HTR-8/SVneo (cell line): Measurements from ENCODE around the gene NBEAL1.
"Not testable (repeated sequence)": the region's sequence is repeated elsewhere in the genome, so short reads cannot be mapped to it uniquely, and the experiment has no call there.

Experiments
- DNase-seq: peaks from one replicate; pipeline ENCODE4 v3.0.0; 2011; ENCODE audit warnings: low spot score, mixed read lengths; ENCODE audit not compliant: insufficient read length
- FAIRE-seq: peaks from 2 replicates; lab custom pipeline; 2011; peaks lifted over from hg19 to GRCh38; lab: Jason Lieb, UNC

NBEAL1 gene

GRCh38 chr2:203102357-203102756 lies 87.7 kb downstream of the NBEAL1 start:
- not testable (repeated sequence) for FAIRE-seq, DNase-seq

- DNase-seq (no peak), FAIRE-seq (no peak)
Observed at GRCh38 chr2:203104273-203104672, 89.6 kb downstream of the NBEAL1 start.

GRCh38 chr2:203105996-203106395 lies 91.3 kb downstream of the NBEAL1 start:
- no peak for DNase-seq
- no peak for FAIRE-seq

DNA sequence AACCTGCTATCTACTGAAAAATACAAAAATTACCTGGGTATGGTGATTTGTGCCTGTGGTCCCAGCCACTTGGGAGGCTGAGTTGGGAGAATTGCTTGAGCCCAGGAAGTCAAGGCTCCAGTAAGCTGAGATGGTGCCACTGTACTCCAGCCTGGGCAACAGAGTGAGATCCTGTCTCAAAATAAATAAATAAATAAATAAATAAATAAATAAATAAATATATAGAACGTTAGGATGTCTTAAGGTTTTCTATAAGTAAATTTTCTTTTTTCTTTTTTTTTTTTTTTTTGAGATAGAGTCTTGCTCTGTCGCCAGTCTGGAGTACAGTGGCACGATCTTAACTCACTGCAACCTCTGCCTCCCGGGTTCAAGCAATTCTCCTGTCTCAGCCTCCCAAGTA lies 95.8 kb downstream of the NBEAL1 start:
- not testable (repeated sequence) for DNase-seq, FAIRE-seq

GRCh38 chr2:203112342-203112741 lies 97.7 kb downstream of the NBEAL1 start:
- FAIRE-seq: no peak

DNA sequence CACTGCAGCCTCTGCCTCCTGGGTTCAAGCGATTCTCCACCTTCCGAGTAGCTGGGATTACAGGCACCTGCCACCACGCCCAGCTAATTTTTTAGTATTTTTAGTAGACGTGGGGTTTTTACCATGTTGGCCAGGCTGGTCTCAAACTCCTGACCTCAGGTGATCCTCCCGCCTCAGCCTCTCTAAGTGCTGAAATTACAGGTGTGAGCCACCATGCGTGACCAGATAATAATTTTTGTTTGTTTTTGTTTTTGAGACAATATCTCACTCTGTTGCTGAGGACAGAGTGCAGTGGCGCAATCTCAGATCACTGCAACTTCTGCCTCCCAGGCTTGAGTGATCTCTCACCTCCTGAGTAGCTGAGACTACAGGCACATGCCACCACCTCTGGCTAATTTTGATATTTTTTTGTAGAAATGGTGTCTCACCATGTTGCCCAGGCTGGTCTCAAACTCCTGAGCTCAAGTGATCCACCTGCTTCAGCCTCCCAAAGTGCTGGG lies 100.6 kb downstream of the NBEAL1 start:
- not testable (repeated sequence) for DNase-seq, FAIRE-seq

More at GRCh38 chr2:203112342-203112741, 97.7 kb downstream of the NBEAL1 start:
- DNase-seq: no peak

- DNase-seq: no peak
- no peak for FAIRE-seq
Observed at GRCh38 chr2:203122317-203122986, 107.8 kb downstream of the NBEAL1 start.

GRCh38 chr2:203126996-203127395 lies 112.3 kb downstream of the NBEAL1 start:
- no peak for DNase-seq
- FAIRE-seq: no peak

DNA sequence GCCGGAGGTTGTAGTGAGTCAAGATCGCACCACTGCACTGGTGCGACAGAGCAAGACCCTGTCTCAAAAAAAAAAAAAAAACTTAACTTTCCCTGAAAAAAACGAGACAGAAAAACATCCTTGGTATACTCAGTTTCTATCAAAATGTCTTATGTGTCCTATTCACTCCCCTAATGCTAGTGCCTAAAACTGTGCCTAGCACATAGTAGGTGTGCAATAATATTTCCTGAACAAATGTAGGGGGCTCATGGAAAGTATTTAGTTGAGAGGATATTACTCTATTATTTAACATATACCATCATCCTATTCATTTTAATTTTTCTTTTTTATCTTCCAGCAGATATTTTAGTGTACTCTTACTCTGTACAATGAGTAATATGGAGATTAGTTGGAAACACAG lies 120.4 kb downstream of the NBEAL1 start:
- FAIRE-seq (no peak), DNase-seq (no peak)

DNA sequence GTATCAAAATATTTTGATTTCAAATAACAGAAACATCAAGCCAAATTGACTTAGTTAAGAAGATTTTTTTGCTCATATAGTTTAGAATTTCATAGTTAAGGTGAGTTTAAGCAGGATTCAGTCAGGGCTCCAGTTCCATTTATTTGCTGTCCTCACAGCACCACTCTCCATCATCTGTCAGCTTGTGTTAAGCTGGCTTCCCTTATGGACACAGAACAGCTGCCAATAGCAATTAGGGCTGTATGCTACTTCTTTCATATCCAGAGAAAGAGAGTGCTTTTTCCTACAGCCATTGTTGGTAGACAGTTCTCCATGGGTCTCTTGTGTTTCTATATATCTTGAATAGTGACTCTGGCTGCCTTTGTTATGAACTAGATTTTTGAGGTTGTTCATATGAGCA lies 128.7 kb downstream of the NBEAL1 start:
- FAIRE-seq: no peak
- DNase-seq: no peak

DNA sequence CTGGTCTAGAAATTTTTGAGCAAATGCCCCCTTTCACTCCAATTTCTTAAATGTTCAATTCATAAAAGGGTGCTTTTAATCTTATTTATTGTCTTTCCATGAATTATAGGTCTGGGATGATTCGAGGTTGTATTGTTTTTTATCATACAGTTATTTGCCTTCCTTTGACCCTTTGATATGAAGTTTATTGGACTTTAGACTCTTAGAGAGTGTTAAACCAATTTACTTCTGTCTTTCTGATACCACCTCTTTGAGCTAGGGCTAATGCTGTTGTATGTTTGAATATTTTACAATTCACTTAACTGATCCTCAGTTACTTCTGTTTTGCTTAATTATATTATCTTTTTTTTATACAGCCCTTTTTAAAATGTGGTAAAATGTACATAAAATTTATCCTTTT lies 134.5 kb downstream of the NBEAL1 start:
- DNase-seq: no peak
- no peak for FAIRE-seq

GRCh38 chr2:203155406-203155805 lies 140.7 kb downstream of the NBEAL1 start:
- DNase-seq (no peak), FAIRE-seq (no peak)

- not testable (repeated sequence) for FAIRE-seq, DNase-seq
Observed at GRCh38 chr2:203162722-203163121, 148.0 kb downstream of the NBEAL1 start.

DNA sequence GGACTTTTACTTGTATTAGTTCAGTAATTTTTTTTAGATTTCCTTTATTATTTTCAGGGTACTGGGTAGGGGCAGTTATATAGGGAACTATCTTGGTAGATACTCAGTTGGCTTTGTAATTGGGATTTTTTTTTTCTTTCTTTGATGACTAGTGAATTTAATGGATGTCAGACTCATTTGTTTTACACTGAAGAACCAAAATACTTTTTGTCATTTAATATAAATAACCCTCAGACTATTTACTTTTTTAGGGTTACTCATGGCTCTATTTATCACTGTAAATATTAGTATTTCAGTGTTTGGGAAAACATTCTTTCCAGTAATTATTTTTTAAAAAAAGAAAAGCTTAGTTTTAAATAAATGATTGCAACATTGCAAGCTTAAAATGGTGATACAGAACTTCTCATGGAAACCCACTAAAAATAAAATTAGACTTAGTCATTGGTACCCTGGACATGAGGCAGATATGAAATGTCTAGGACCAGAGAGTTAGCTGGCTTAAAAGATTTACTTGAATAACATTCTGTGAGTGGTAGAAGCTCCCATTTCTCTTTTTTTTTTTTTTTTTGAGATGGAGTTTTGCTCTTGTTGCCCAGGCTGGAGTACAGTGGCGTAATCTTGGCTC lies 149.7 kb downstream of the NBEAL1 start:
- no peak for DNase-seq
- FAIRE-seq: no peak

- no peak for DNase-seq
- FAIRE-seq: no peak
Observed at GRCh38 chr2:203167751-203168150, 153.1 kb downstream of the NBEAL1 start.

GRCh38 chr2:203170502-203170901 lies 155.8 kb downstream of the NBEAL1 start:
- DNase-seq: no peak
- FAIRE-seq: no peak

DNA sequence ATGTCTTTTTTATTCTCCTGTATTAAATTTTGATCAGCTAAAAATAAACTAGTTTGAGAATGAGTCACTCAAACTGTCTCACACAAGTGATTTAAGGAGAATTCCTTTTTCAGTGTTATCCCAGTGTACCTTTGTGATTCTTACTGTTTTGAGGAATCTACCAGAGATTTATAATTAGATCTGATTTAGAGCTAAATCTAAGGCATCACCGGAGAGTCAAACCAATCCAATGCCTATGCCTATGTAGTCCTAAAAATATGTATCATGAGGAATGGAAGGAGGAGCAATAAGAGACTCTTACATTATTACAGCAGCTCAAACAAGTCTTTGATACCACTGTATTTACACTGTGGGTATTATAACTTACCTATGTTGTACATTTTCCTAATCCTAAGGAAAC lies 160.7 kb downstream of the NBEAL1 start:
- DNase-seq (no peak), FAIRE-seq (no peak)

DNA sequence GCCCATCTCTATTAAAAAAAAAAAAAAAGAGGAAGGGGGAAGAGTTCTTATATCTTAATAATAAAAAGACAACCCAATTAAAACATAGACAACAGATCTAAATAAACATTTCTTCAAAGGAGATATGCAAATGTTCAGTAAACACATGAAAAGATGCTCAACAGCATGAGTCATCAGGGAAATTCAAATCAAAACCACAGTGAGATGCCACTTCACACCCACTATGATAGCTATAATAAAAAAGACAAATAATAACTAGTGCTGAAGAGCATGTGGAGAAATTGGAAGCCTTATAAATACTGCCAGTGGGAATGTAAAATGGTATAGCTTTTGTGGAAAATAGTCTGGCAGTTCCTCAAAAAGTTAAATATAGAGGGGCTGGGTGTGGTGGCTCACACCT lies 162.7 kb downstream of the NBEAL1 start:
- no peak for FAIRE-seq

DNA sequence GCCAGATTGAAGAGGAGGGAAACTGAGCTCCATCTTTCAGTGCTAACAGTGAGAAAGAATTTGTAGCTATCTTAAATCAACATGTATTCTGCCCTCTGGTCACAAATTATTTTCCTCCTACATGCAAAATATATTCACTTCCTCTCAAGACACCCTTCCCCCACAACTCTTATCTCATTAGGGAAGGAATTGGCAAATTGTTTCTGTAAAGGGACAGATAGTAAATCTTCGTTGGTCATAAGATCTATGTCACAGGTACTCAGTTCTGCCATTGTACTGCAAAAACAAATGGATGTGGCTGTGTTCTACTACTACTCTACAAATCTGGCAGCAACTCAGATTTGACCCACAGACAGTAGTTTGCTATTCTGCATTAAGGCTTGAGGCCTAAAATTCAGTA lies 171.2 kb downstream of the NBEAL1 start:
- DNase-seq (no peak), FAIRE-seq (no peak)

More for the DNA sequence above, 162.7 kb downstream of the NBEAL1 start:
- no peak for DNase-seq

DNA sequence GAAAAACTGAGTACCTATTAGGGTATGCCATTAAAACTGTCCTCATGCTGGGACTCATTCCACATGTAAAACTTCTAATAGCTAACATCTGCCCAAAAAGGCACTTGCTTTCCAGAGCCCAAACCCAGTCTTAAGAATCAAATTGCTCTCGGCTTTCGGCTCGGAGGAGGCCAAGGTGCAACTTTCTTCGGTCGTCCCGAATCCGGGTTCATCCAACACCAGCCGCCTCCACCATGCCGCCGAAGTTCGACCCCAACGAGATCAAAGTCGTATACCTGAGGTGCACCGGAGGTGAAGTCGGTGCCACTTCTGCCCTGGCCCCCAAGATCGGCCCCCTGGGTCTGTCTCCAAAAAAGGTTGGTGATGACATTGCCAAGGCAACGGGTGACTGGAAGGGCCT lies 175.9 kb downstream of the NBEAL1 start:
- not testable (repeated sequence) for DNase-seq, FAIRE-seq

DNA sequence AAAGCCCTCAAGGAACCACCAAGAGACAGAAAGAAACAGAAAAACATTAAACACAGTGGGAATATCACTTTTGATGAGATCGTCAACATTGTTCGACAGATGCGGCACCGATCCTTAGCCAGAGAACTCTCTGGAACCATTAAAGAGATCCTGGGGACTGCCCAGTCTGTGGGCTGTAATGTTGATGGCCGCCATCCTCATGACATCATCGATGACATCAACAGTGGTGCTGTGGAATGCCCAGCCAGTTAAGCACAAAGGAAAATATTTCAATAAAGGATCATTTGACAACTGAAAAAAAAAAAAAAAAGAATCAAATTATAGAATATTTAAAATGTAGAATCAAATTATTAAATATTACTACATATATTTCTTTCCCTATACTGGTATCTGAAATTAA lies 176.4 kb downstream of the NBEAL1 start:
- FAIRE-seq, DNase-seq: not testable (repeated sequence)

GRCh38 chr2:203191961-203192360 lies 177.3 kb downstream of the NBEAL1 start:
- FAIRE-seq (no peak), DNase-seq (no peak)
